Non-pigmented ciliary epithelial cell (primary cell): ENCODE results near the gene RNF157.

Experiments
- DNase-seq: peaks from one replicate; pipeline ENCODE4 v3.0.0-alpha.2; 2010; ENCODE audit warnings: low read depth

The RNF157 gene

DNA sequence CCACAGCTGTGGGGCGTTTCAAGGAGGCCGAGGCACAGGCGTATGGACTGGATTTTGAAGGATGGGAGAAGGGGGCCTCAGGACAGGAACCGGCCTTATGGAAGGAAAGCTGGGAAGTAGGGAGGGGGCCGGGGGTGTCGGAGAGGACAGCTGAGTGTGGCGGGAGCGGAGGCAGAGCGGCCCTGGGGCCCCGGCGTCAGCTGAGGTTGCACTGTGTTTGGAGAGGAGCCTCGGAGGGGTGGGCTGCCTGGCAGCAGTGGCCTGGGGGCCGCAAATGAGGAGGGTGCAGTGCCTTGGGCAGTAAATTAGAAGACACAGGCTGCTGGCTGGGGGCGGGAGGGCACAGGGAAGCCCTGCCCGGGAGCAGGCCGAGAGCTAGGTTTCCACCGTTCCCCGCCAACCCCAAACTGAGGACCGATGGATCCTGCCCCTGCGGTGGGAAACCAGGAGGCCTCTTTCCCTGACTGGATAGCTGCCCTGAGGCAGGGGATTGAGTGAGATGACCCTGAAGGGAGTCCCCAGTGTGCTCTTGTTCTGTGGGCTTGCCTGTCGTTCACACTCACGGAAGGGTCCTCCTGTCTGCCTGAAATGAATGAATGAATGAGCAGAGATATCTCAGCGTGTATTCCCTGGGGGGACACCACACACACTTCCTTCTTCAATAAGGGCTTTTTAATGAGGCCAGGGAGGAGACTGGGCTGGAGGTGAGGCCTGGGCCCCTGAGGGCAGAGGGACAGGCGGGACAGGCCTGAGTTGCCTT lies 117.7 kb downstream of the RNF157 start:
- DNase-seq = no peak

GRCh38 chr17:76121932-76122430 lies 118.3 kb downstream of the RNF157 start:
- DNase-seq = no peak

DNA sequence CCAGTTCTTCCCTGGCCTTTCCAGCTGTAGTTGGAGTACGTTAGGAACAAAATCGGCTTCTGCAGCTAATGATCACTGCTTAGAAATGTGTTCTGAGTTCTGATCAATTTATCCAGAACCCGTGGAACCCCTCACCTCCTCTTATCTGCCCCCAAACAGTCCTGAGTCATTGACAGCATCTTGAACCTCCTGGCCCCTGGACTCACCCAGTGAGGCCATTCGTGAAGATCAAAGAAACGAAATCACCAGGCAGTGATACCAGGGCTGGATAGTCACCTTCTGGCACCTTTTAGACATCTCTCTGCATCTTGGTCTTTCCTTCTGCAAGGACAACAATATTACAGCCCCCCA lies 119.7 kb downstream of the RNF157 start:
- no peak for DNase-seq

- no peak for DNase-seq
Observed at GRCh38 chr17:76119409-76120371, 120.6 kb downstream of the RNF157 start.

DNA sequence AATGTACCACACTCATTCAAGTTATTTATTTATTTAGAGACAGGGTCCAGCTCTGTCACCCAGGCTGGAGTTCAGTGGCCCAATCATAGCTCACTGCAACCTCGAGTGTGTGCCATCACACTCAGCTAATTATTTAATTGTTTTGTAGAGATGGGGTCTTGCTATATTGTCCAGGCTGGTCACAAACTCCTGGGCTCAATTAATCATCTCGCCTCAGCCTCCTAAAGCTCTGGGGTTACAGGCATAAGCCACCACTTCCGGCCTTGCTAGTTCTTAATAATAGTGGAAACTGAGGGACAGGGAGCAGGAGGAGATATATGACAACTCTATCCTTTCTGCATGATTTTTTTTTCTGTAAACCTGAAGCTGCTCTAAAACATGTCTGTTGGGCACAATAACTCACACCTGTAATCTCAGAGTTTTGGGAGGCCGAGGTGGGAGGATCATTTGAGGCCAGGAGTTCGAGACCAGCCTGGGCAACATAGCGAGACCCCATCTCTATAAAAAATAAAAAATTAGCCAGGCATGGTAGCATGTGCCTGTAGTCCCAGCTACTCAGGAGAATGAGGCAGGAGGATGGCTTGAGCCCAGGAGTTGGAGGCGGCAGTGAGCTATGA lies 125.0 kb downstream of the RNF157 start:
- no peak for DNase-seq

- no peak for DNase-seq
Observed at GRCh38 chr17:76111956-76112355, 128.3 kb downstream of the RNF157 start.

- no peak for DNase-seq
Observed at GRCh38 chr17:76107509-76107908, 132.8 kb downstream of the RNF157 start.

GRCh38 chr17:76106703-76107102 lies 133.6 kb downstream of the RNF157 start:
- no peak for DNase-seq

- no peak for DNase-seq
Observed at GRCh38 chr17:76104896-76105231, 135.4 kb downstream of the RNF157 start.

DNA sequence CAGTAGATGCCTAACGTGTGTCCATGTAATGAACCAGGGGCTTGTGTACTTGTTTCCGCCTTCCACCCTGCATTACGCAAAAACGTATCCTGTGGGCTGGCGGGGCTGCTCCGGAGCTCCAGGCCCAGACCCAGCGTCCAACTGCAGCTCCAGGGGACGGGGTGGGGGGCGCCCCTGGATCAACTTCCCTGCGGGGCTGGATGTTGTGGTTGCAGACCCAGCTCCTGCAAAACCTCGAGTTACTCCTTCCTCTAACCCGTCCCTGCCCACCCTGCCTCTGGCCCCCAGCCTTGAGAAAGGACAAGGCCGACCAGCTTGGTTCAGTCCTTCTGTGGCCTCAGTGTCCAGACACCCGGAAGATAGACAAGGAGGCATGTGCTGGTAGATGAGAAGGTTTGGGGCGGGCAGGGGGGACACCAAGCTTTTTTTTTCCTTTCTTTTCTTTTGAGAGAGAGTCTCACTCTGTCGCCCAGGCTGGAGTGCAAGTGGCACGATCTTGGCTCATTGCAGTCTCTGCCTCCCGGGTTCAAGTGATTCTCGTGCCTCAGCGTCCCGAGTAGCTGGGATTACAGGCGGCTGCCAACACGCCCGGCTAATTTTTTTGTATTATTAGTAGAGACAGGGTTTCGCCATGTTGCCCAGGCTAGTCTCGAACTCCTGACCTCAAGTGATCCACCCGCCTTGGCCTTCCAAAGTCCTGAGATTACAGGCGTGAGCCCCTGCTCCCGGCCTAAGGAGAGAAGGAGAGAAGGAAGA lies 136.0 kb downstream of the RNF157 start:
- DNase-seq = no peak

DNA sequence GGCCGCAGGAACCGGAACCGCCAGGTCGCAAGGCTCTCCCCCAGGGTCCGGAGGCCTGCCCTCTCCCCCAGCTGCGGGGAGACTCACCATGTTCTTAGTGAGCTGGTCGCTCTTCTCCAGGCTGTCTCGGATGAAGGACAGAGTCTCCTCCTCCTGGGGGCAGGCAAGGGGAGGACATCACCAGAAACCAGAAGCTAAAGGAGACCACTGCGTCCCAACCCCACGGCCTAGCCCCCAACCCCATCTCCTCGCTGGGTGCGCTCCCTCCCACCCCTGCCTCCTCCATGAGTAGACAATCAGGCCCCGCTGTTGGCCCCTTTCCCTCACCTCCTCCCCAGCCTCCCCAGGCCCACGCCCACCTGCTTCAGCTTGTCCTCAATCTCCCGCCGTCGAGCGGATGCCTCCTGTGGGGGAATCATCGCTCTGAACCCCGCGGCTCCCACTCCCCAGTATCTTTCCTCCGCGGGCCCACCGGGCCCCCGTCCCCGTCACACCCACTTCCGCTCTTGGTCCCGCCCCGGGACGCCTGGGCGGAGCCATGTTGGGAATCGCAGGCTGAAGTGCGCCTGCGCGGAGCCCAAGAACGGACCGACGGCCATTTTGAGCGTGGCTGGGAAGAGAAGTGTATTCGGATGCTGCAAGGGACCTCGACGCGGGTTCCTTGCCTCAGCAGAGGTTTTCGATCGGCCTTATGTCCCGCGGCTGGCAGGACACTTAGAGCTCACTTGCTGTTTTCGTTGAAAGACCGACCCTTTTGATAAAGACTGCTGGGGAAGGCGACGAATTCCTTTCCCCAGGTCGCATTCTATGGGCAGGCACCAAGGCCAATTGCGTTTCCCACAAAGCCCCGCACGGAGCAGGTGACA lies 136.8 kb downstream of the RNF157 start, which contains the start of gene EXOC7:
Gene EXOC7, minus strand, starts transcription at position 514 of the 866 bp plus-strand sequence. Its CDS starts 95 bp downstream, at position 419.
- peak; percentile 42 for DNase-seq

- DNase-seq = no peak
Observed at GRCh38 chr17:76102944-76103273, 137.4 kb downstream of the RNF157 start.

DNA sequence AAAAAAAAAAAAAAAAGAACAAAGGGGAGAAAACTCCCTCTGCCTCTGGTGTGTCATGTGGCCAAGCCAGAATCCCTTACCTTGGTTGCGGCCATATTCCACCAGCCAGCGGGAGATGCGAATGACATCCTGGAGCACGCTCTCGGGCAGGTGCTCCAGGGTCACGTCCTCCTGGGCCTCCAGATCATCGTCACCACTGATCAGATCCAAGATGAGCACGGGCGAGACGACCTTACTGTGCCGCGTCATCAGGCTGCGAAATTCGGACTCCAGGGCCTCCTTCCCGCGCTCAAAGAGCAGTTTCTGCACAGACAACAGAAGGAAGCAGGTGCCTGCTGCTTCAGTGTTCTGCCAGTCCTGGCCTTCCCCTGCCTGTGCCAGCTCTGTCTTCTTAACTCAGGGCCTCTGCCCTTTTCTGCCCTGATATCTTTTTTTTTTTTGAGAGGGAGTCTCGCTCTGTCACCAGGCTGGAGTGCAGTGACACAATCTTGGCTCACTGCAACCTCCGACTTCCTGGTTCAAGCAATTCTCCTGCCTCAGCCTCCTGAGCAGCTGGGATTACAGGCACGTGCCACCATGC lies 142.5 kb downstream of the RNF157 start:
- DNase-seq = no peak

GRCh38 chr17:76095943-76096342 lies 144.3 kb downstream of the RNF157 start:
- DNase-seq = no peak

DNA sequence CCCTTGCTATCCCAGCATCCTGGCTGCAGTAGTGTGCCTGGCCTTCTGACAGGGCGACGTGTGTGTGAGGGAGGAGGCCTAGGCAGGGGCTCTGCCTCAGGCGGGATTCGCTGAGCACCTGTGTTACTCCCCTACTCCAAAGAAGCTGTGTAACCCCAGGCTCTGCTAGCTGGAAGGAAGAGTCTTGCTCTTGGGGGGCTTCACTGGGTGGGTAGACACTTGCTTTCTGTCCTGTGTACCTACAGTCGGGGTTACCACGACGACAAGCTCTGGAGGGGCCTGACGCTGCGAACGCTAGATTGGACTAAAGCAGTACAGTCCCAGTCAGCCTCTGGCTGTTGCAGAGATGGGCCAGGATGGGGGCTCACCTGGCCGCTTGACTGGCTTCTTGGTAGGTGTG lies 146.2 kb downstream of the RNF157 start:
- DNase-seq = no peak

DNA sequence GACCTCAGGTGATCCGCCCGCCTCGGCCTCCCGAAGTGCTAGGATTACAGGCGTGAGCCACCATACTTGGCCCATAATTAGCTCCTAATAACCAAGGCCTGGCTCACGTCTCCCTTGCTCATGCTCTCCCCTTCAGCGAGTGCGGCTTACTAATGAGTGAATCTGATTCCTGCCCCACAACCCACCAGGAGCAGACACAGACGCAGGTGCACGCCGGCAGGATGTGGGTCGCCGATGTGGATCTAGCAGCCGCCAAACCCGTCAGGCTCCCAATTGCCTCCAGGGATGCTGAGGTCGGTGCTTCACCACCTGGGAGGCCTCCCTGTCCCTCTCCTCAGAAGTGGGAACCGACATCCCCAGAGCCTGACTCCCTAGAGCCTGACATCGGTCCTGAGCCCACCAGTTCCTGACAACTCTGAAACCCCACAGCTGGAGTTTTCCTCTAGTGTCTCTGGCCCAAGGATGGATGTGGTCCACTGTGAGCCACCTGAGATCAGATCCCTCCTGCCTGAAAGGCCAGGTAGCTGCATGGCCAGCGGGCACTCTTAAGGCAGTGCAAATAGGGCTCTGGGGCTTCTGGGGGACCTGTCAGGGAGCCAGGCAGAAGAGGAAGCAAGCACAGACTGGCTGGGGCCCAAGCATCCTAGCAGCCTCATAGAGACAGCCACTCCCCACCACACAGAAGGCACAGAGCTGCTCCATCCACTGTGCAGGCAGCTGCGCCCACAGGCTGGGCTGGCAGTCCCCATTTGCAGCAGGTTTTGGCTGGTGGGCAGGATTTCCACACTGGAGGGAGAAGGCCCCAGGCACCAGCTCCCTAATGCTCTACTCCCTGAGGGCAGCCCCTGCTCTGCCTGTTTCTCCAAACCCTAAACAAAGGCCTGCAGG lies 147.5 kb downstream of the RNF157 start:
- DNase-seq = no peak
